Effector CD8-positive, alpha-beta T cell (primary cell): Measurements from ENCODE around the gene ATAD1.
"Not testable (repeated sequence)": the region's sequence is repeated elsewhere in the genome, so short reads cannot be mapped to it uniquely, and the experiment has no call there.

Source experiments
- DNase-seq: peaks from one replicate; lab custom pipeline; 2025; lab: John Stamatoyannopoulos, UW

Gene ATAD1

DNA sequence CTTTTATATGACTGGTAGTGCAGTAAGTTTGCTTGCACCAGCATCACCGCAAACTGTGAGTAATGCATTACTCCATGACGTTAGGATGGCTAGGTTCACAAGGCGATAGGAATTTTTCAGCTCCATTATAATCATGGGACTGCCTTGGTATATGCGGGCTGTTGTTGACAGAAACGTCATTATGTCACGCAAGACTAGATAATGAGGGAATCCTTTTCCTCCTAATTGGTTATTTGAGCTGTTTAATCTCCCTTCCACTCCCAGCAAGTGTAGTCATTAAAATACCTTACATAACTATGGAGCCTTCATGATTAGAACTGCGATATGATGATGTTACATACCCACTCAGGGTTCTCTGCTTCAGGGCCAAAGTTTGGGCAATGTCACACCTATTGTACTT lies 28.0 kb upstream of the ATAD1 start:
- no peak for DNase-seq

DNA sequence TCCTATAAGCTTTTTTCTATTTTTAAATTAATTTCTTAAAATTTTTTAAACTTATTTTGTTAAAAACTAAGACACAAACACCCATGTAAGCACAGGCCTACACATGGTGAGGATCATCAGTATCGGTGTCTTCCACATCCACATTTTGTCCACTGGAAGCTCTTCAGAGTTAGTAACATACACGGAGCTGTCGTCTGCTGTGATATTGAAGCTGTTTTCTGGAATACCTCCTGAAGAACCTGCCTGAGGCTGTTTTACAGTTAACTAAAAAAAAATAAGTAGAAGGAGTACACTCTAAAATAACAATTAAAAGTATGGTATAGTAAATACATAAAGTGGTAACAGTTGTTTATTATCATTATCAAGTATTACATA lies 27.6 kb upstream of the ATAD1 start:
- DNase-seq: no peak

DNA sequence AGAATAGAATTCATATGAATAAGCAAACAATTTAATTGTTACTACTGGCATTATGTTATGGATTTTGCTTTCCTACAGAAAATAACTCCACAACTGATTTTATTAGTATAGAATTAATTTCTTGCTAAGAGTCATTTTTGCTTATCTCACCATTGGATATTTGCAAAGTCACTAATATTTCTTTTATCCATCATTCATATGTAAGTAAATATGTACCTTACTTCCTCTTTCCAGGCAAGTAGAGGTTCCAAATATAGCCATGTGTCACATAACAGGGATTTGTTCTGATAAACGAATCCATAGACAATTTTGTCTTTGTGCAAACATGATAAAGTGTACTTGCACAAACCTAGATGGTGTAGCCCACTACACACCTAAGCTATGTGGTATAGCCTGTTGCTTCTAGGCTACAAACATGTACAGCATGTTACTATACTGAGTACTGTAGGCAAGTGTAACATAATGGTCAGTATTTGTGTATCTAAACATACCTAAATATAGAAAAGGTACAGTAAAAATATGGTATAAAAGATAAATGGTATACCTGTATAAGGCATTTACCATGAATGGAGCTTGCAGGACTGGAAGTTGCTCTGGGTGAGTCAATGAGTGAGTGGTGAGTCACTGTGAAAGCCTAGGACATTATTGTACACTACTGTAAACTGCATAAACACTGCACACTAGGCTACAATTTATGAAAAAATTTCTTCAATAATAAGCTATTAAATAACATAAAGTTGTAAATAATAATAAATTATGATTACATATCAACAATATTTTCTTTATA lies 27.0 kb upstream of the ATAD1 start:
- DNase-seq: no peak

DNA sequence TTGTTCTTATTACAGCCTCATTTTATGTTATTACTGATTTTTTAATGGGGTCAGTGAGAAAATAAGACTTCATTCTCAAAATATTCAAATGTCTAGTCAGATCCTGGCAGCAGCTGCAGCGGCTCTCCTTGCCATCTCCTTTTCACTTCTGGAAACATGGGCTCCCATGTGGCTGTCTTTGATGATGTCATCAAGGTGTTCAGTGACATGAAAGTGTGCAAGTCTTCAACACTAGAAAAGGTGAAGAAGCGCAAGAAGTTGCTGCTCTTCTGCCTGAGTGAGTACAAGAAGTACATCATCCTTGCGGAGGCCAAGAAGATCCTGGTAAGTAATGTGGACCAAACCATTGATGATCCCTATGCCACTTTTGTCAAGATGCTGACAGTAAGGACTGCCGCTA lies 25.7 kb upstream of the ATAD1 start:
- DNase-seq: no peak

DNA sequence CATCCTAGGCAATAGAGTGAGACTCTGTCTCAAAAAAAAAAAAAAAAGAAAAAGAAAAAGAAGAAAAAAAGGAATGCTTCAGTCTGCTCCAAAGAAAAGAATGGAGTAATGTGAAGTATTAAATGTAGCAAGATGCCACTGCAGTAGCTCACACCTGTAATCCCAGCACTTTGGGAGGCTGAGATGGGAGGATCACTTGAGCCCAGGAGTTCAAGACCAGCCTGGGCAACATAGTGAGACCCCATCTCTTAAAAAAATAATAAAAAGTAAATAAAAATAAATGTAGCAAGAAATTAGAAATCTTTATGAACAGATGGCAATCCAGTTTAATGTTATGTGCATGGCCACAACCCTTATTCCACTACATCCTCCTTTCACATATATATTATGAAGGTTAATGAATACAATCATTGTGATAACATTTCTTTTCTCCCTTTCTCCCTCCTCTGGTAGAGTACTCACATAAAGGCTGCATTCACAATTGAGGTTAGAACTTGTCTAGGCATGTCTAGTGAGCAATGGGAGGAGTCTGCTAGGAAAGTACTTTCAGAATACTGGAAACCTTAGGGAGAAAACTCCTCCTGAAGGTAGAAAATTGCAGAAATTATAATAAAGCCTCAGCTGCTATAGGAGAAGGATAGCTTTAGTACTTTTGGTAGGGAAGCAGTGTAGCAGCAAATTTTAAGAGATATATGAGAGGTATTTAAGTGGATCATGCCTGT lies 24.9 kb upstream of the ATAD1 start:
- DNase-seq: no peak

DNA sequence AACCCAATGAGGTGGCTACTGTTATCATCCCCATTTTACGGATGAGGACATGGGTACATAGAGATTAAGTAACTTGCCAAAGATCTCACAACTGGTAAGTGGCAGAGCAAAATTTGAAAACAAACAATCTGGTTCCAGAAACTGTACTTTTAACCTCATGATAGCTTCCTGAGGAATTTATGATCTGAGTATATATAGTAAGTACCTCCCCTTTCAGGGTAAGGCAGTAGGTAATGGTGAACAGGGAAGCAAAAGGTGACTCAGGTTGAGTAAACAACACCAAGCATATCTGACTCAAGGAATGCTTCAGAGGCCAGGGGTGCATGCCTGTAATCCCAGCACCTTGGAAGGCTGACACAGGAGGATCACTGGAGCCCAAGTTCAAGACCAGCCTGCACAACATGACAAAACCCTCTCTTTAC lies 24.2 kb upstream of the ATAD1 start:
- DNase-seq: no peak

DNA sequence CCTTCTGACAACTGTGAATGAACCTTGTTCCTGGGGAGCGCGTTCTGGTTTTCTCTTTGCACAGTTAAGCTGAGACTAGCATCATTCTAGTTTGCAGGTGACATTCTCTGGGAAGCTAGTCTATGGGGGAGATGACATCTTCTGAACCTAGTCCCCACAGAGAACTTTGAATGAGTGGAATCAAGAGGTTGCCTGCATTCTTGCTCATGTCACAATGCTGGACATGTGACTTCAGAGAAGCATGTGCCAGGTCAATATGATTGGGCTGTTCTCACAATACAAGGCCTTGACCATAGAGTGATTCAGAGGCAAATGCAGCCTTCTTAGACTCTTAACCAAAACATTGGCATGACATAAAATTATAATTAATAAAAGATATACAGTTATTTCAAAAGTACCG lies 23.2 kb upstream of the ATAD1 start:
- DNase-seq: no peak

DNA sequence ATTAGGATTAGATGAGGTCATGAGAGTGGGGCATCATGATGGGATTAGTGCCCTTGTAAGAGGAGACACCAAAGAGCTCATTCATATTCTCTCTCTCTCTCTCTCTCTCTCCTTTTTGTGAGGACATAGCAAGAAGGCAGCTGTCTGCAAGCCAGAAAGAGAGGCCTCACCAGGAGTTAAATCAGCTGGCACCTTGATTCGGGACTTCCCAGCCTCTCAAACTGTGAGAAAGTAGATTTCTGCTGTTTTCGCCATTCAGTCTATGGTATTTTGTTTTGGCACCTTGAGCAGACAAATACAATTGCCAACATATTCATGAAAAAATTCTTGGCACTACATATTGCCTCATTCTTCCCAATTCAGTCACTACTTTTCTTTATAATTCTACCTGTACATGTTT lies 20.6 kb upstream of the ATAD1 start:
- no peak for DNase-seq

DNA sequence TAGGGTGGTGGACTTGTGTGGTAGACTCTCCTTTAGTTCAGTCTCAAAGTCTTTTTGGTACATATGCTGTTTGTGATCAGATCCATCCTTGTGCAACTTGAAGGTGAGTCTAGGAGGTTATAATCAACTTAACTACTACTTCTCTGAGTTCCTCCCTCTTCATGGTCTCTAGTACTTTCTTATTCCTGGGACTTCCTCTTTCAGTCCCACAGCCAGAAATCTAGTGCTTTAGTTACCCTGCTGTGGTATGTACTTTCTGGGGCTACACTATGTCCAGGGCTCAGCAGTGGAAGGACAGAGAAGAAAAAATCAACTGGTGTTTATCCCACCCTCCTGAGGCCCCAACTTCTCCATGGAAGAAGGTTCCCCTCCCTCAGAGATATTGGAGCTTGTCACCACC lies 19.4 kb upstream of the ATAD1 start:
- DNase-seq: no peak

DNA sequence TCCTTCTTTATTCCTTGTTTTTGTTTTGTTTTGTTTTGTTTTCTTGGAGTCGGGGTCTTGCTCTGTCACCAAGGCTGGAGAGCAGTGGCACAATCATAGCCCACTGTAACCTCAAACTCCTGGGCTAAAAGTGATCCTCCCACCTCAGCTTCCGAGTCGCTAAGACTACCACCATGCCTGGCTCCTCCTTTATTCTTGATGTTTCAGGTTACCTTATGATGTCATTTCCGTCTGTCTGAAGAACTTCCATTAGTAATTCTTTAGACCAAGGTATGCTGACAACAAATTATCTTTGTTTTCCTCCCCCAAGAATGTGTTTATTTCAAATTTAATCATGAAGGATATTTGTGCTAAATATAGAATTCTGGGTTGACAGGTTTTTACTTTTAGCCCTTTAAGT lies 18.1 kb upstream of the ATAD1 start:
- no peak for DNase-seq

DNA sequence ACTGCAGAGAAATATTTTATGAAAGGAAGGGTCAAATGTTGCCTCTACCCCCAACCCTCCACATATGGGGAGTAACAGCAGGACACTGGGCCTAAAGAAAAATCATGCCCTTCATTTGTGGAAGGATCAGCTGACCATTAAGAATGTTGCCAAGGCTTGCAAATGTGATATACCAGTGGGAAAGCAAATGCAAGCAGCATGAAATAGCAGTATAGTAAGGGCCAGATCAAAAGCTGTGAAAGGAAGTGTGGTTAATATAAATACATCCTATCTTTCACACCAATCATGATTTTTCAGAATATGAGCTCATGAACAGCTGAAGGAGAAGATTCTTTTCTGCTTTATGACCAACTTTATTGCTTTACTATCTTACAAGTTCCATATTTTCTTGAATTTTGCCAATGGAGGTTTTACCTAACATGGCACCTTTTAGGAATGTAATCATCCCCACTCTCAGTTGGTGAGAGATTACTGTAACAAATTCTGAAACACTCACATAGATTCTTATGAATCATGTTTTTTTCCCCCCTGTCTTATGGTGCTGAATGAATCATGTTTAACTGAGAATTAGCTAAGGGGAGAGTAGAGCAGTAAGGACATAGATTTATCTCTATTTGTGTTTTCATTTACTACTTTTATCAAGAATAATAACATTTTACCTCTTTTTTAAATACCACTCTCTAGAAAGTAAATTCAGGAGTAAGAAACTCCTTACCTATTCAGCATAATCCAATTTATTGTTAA lies 12.1 kb upstream of the ATAD1 start:
- DNase-seq: no peak

DNA sequence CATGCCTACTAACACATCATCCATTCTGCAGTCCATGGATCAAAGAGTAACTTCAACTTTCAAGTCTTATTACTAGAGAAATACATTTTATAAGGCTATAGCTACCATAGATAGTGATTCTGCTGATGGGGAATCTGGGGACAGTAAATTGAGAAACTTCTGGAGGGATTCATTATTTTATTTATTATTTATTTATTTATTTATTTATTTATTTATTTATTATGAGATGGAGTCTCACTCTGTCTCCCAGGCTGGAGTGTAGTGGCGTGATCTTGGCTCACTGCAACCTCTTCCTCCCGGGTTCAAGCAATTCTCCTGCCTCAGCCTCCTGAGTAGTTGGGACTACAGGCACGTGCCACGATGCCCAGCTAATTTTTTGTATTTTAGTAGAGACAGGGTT lies 11.0 kb upstream of the ATAD1 start:
- DNase-seq: not testable (repeated sequence)

DNA sequence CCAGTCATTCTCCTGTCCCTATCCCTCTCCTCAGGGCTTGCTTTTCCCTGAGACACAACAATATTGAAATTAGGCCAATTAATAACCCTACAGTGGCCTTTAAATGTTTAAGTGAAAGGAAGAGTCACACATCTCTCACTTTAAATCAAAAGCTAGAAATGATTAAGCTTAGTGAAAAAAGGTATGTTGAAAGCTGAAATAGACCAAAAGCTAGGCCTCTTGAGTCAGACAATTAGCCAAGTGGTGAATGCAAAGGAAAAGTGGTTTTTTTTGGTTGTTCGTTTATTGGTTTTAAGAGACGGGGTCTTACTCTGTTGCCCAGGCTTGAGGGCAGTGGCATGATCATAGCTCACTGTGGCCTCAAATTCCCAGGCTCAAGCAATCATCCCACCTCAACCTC lies 9.7 kb upstream of the ATAD1 start:
- DNase-seq: no peak

DNA sequence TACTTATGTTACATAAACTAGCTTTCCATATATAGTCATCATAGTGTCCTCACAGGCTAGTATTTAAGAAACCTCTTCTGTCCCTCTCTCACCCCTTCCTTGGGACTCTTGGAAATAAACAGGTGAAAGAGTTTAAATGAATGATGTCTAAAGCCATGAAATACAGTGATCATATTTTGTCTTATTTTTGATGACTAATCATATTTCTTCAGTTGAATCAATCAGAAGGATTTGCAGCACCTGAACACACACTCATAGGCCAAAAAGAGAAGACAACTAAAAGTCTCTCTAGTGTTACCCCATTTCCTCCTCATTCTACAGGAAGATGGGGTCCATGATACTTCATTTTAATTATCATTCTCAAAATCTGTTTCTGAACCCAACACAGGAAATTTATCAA lies 8.6 kb upstream of the ATAD1 start:
- no peak for DNase-seq

DNA sequence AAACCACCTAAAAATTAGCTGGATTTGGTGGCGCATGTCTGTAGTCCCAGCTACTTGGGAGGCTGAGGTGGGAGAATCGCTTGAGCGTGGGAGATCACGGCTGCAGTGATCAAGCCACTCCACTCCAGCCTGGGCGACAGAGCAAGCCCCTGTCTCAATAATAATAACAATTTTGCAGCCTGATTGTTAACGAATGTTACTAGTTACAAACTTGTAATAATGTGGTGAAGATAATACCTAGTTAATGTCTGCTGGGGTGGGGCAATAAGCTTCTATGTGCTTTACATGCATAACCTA lies 1.2 kb upstream of the ATAD1 start:
- DNase-seq: no peak

DNA sequence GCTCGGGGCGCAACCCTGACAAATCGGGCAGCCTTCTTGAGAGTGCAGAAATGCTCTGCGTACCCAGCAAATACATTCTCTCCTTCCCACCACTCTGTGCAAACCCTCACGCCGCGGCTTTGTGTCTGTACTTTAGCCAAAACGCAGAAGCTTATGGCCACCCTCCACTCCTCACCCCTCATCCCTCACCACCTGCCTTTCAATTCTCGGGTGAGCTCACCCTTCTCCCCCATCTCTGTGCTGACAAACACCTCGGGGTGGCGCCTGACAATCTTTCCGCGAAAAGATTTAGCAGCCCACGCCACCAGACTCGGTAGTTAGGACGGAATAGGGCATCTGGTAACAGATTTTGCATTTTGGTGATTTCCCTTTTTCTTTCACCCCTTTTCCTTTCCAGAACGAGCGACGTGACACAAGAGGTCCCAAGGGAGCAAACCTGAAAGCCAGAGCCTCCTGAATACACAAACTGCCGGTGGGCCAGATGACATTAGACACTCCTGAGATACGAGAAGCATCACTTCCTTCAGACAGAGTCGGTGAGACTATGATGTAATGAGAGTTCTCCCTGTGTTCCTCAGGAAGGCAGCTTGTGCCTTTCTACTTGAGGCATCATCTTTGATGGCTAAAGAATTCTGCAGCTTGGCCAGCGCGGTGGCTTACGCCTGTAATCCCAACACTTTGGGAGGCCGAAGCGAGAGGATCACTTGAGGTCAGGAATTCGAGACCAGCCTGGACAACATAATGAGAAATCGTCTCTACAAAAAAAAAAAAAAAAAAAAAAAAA lies 671 bp upstream of the ATAD1 start:
- DNase-seq: peak; percentile 41

DNA sequence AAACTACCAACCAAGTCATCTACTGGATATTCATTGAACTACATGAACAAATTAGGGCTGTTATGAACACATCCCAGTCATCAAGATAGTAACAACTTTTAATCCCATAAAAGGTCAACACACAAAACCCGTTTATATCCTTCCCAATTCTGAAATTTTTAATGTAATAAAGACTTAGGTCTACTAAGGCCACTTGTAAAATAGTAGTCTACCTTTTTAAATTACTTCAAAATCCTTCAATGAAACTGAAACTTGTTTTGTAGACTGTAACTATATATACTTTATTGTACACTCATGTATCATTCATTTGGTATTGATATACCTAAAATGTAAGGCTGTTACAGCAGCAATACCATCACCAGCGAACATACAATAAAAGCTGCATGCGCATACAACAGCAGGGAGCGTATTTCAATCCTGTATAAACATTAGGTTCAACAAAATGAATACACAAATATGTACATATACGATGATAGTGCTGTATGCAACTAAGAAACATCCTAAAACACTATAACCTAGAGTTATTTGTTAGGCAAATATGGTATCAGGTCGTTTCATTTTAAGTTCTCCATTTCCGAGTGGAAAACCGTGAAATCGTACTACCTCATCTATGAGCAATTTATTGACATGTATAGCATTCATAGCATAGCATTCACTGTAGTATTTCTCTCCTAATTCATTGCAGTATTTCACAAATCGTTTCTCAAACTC lies 973 bp downstream of the ATAD1 start:
- no peak for DNase-seq

DNA sequence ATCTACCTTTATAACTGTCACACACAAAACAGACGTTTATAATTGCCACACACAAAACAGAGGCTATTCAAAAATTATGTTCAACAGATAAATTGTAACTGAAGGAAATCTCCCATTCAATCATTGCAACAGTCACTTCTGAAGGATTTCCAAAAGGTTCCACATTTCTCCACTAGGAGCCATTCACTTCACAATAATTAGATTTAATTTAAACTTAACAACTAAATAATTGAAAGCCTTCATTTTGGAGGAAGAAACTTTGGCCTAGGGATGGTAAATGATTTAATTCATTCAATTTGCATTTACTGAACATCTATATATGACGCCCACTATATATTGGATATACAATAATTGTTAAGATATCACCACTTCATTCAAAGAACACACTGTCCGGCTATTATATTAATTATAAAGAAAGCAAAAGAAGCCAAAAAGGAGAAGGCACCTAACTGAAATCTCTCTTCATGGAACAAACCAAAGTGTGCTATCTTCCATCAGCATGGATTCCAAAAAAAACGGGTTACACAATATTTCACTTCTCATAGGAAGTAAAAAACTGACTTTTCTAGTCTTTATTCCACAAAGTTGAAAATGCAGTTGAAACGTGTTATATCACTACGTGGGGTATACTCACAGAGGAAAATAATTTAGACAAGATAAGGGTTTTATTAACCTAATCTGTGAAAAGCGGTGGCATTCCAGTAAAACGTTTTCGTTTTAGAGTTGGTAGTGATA lies 1.7 kb downstream of the ATAD1 start:
- DNase-seq: no peak

DNA sequence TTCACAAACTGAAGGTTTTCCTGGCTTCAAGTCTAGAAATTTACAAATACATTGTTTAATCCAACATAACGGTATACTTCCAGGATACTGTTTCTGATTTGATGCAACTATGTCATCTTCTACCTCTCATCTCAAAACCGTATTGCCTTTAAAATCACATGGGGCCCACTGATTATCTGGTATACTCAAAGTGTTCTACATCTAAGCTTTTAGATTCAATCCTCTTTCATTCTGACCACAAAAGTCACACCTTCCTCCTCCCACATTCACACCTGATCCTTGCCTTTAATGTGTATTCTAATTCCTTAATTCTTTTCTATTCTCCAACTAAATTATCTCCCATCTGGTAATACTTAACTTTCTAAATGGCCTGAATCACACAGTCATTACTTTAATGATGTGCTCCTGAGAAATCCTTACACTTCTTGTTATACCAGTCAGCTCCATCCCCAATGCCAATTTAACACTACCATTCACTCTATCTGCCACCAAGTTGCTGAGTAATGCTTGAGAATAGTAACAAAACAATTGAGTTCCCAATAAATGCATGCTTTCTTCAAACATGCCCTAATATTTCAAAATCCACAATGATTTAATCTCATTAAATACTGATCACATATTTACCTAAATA lies 13.0 kb downstream of the ATAD1 start:
- DNase-seq: no peak

DNA sequence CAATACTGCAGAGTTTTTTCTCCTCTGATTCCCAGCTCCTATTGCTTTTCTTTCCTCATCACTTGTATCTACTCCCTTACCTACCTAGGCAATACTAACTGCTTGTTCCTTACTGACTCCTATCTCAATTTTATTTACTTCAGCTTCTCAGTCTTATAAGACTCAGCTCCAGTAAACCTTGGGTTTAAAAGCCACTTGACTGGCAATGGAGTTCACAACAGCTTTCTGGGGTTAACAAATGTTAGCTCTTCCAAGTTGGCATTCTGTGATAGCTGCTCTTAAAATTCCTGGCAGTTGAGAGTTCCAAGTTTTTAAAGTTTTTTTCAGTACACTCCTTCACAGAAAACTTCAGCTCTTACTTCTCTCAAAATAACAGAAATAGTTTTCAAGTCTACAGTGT lies 14.2 kb downstream of the ATAD1 start:
- DNase-seq: no peak

DNA sequence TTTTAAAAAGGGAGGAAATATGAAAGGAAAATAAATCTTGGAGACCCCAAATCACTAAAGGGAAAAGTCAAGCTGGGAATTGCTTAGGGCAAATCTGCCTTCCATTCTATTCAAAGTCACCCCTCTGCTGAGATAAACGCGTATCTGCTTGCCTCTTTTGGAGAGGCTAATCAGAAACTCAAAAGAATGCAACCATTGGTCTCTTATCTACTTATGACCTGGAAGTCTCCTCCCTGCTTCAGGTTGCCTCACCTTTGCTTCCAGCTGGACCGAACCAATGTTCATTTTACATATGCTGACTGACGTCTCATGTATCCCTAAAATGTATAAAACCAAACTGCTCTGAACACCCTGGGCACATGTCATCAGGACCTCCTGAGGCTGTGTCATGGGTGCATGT lies 14.7 kb downstream of the ATAD1 start:
- DNase-seq: no peak
